Vagina (tissue), 2 donors: ENCODE measurements around the gene INHBB. TPM values are rescaled to one million over a fixed set of nuclear protein-coding genes. Genes with fewer than 3 reads are reported as not detected.

Experiments used
- DNase-seq, 2 donors: peaks; one replicate each; pipeline ENCODE4 v3.0.0-alpha.2; 2017; ENCODE audit errors: extremely low spot score in 2 of 2
- H3K27ac ChIP-seq: fragments of 200-600 bp; sonication (generic); one replicate; pipeline ENCODE4 v1.5.1; 2019
- H3K27me3 ChIP-seq: fragments of 200-600 bp; sonication (generic); one replicate; pipeline ENCODE4 v1.5.1; 2019
- H3K36me3 ChIP-seq, 2 donors: fragments of 200-600 bp; sonication (generic); one replicate each; pipeline ENCODE4 v1.5.1; 2017 to 2019
- H3K4me1 ChIP-seq: fragments of 200-600 bp; sonication (generic); one replicate; pipeline ENCODE4 v1.5.1; 2019
- H3K4me3 ChIP-seq, 2 donors: fragments of 200-600 bp; sonication (generic); 1 replicate in 1 of 2; 2 replicates in 1 of 2; pipeline ENCODE4 v1.5.1; 2016 to 2019
- H3K9me3 ChIP-seq: fragments of 200-600 bp; sonication (generic); one replicate; pipeline ENCODE4 v1.5.1; 2019
- POLR2A ChIP-seq, 2 donors: fragments of 450-650 bp; IDR thresholded peaks; one replicate each; pipeline ENCODE4 v1.6.1; 2017; ENCODE audit warnings: antibody characterized with exemption in 2 of 2, mild to moderate bottlenecking in 2 of 2, moderate library complexity in 2 of 2
- POLR2AphosphoS5 ChIP-seq, 2 donors: sonication (generic); formaldehyde crosslinking; IDR thresholded peaks; one replicate each; pipeline ENCODE4 v1.9.0; 2017; ENCODE audit warnings: antibody characterized with exemption in 2 of 2, mild to moderate bottlenecking in 2 of 2, low read depth in 1 of 2; ENCODE audit not compliant: insufficient read depth in 1 of 2
- intact Hi-C: fragments of 100-400 bp; cut with DNase I; formaldehyde crosslinking; loops from one replicate; pipeline ENCODE4 v1.15.1; 2023
- total RNA-seq: library from RNA; depleted of rRNA; stranded (reverse); fragments of >200 nt; gene quantifications from one replicate; pipeline ENCODE4 v1.2.3, GENCODE V29; 2016
- TF ChIP-seq, protein P1 (sequence below), 3 experiments: fragments of 450-650 bp in 2 of 3; fragments of 200-600 bp in 1 of 3; sonication (generic) in 1 of 3; IDR thresholded peaks; one replicate each; pipeline ENCODE4 v1.5.1; 2017 to 2019; ENCODE audit warnings: antibody characterized with exemption in 3 of 3, mild to moderate bottlenecking in 2 of 3, moderate library complexity in 2 of 3

Gene INHBB
- total RNA-seq, 1 donor from 2014 or later, result 19.4 TPM

DNA sequence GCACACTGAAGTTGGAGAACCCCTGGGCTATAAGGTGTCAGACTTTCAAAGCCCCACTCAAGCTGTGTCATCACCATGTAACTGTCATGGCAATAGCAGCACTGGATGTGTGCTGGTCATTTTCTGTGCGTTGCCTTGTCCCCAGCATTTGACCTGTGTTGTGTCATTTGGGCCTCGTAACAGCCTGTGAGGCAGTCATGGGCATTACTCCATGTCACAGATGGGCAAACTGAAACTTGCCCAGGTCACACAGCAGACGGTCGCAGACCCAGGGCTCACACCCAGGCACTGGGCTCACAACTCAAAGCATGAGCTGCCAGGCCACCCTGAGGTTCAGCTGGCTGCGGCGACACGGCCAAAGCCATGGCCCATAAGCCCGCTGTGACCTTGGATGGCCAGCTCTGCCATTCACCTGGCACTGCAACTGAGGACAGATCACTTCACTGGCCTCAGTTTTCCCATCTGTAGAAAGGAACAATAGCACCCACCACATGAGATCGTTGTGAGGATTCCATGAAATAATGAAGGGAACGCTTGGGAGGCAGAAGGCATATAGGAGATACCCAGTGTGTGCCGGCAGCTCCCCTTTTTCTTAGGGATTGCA lies 36.7 kb downstream of the INHBB start:
- no peaks in the 10 kb centered on the region for H3K36me3 ChIP-seq
- H3K27me3 ChIP-seq, result no peaks in the 10 kb centered on the region
- no peak overlapping the region for H3K27ac ChIP-seq
- no peak overlapping the region for H3K4me3 ChIP-seq
- DNase-seq, result no peak
- TF ChIP-seq POLR2AphosphoS5 (IDR thresholded peaks at IDR 0.05; ENCODE audit: insufficient read depth in 1 of 2, low read depth in 1 of 2) (no peak), POLR2A (IDR thresholded peaks at IDR 0.05) (no peak)
- TF ChIP-seq, protein P1, sequence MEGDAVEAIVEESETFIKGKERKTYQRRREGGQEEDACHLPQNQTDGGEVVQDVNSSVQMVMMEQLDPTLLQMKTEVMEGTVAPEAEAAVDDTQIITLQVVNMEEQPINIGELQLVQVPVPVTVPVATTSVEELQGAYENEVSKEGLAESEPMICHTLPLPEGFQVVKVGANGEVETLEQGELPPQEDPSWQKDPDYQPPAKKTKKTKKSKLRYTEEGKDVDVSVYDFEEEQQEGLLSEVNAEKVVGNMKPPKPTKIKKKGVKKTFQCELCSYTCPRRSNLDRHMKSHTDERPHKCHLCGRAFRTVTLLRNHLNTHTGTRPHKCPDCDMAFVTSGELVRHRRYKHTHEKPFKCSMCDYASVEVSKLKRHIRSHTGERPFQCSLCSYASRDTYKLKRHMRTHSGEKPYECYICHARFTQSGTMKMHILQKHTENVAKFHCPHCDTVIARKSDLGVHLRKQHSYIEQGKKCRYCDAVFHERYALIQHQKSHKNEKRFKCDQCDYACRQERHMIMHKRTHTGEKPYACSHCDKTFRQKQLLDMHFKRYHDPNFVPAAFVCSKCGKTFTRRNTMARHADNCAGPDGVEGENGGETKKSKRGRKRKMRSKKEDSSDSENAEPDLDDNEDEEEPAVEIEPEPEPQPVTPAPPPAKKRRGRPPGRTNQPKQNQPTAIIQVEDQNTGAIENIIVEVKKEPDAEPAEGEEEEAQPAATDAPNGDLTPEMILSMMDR (IDR thresholded peaks at IDR 0.05), result no peak
- no peaks in the 10 kb centered on the region for H3K9me3 ChIP-seq
- intact Hi-C loops, result no loop called here
- no peaks in the 10 kb centered on the region for H3K4me1 ChIP-seq

GRCh38 chr2:120383191-120383590 lies 37.3 kb downstream of the INHBB start:
- no peak for DNase-seq
- Histone ChIP-seq H3K4me1 (no peaks in the 10 kb centered on the region), H3K27me3 (no peaks in the 10 kb centered on the region), H3K4me3 (no peak overlapping the region), H3K36me3 (no peaks in the 10 kb centered on the region), H3K9me3 (no peaks in the 10 kb centered on the region), H3K27ac (no peak overlapping the region)
- intact Hi-C loops, result no loop called here
- TF ChIP-seq, protein P1 (IDR thresholded peaks at IDR 0.05), result no peak
- TF ChIP-seq POLR2A (IDR thresholded peaks at IDR 0.05), result no peak
- no peak for TF ChIP-seq POLR2AphosphoS5 (IDR thresholded peaks at IDR 0.05; ENCODE audit: insufficient read depth in 1 of 2, low read depth in 1 of 2)

- Histone ChIP-seq H3K27me3 (no peaks in the 10 kb centered on the region), H3K4me3 (no peak overlapping the region), H3K27ac (no peak overlapping the region), H3K9me3 (no peaks in the 10 kb centered on the region), H3K4me1 (no peaks in the 10 kb centered on the region), H3K36me3 (no peaks in the 10 kb centered on the region)
- intact Hi-C loops, result no loop called here
- TF ChIP-seq POLR2AphosphoS5 (IDR thresholded peaks at IDR 0.05; ENCODE audit: insufficient read depth in 1 of 2, low read depth in 1 of 2) (no peak), POLR2A (IDR thresholded peaks at IDR 0.05) (no peak)
- TF ChIP-seq, protein P1 (IDR thresholded peaks at IDR 0.05), result no peak
- no peak for DNase-seq
Measured at GRCh38 chr2:120383631-120384340, 37.9 kb downstream of the INHBB start.

- no peaks in the 10 kb centered on the region for H3K9me3 ChIP-seq
Measured at GRCh38 chr2:120384486-120385354, 38.8 kb downstream of the INHBB start.

More at GRCh38 chr2:120384486-120385354, 38.8 kb downstream of the INHBB start:
- no peaks in the 10 kb centered on the region for H3K36me3 ChIP-seq
- H3K27me3 ChIP-seq, result no peaks in the 10 kb centered on the region
- DNase-seq, result no peak
- intact Hi-C loops, result no loop called here
- H3K4me1 ChIP-seq, result no peaks in the 10 kb centered on the region
- TF ChIP-seq POLR2A (IDR thresholded peaks at IDR 0.05) (no peak), POLR2AphosphoS5 (IDR thresholded peaks at IDR 0.05; ENCODE audit: insufficient read depth in 1 of 2, low read depth in 1 of 2) (no peak)
- TF ChIP-seq, protein P1 (IDR thresholded peaks at IDR 0.05), result no peak
- no peak overlapping the region for H3K4me3 ChIP-seq
- no peak overlapping the region for H3K27ac ChIP-seq
